ENCODE results near the gene HM13.

- TF ChIP-seq CTCF (IDR thresholded peaks at IDR 0.05) (no peak), POLR2AphosphoS5 (IDR thresholded peaks at IDR 0.05) (no peak), POLR2A (IDR thresholded peaks at IDR 0.05) (no peak)
Observed at GRCh38 chr20:31484001-31484400, 30.2 kb upstream of the HM13 start.

All from stomach (tissue), 4 donors.